ENCODE data around the gene ABCA7.
A peak's percentile ranks its signal among the peaks of the same experiment; 100 is the strongest.

Gene ABCA7

GRCh38 chr19:1062387-1063029, 22.6 kb downstream of the ABCA7 start:
- Histone ChIP-seq H3K9me3 (peaks cover 4 to 24% (median 22%) of the 10 kb centered on the region in 3 donors), H3K27ac (no peak overlapping the region), H3K4me1 (peaks cover 0 to 34% (median 29%) of the 10 kb centered on the region in 4 donors), H3K4me3 (no peak overlapping the region), H3K36me3 (peaks cover 4 to 9% (median 6%) of the 10 kb centered on the region in 3 donors), H3K27me3 (peaks cover 0 to 23% of the 10 kb centered on the region in 2 donors)
- no peak for TF ChIP-seq CTCF (IDR thresholded peaks at IDR 0.05)
- intact Hi-C loops (cut with DNase I; ENCODE audit: low total_unique reads), result no loop called here
- no peak for DNase-seq

- intact Hi-C loops (cut with DNase I; ENCODE audit: low total_unique reads), result no loop called here
- Histone ChIP-seq H3K4me3 (no peak overlapping the region), H3K9me3 (peaks cover 0 to 17% (median 14%) of the 10 kb centered on the region in 3 donors), H3K27ac (no peak overlapping the region), H3K36me3 (peaks cover 0 to 9% (median 4%) of the 10 kb centered on the region in 3 donors), H3K4me1 (peaks cover 0 to 35% (median 30%) of the 10 kb centered on the region in 4 donors), H3K27me3 (peaks cover 0 to 31% of the 10 kb centered on the region in 2 donors)
- no peak for TF ChIP-seq CTCF (IDR thresholded peaks at IDR 0.05)
- no peak for DNase-seq
Observed at GRCh38 chr19:1063030-1063908, 23.4 kb downstream of the ABCA7 start.

- Histone ChIP-seq H3K9me3 (peaks cover 0 to 9% (median 6%) of the 10 kb centered on the region in 3 donors), H3K27me3 (peaks cover 0 to 39% of the 10 kb centered on the region in 2 donors), H3K27ac (no peak overlapping the region)
Observed at GRCh38 chr19:1063909-1064660, 24.2 kb downstream of the ABCA7 start.

GRCh38 chr19:1064661-1065605, 25.0 kb downstream of the ABCA7 start:
- no peak overlapping the region for H3K4me3 ChIP-seq
- H3K4me1 ChIP-seq, result peaks cover 3 to 46% (median 34%) of the 10 kb centered on the region in 4 donors
- peaks cover 0 to under 1% (median 0%) of the 10 kb centered on the region in 3 donors for H3K9me3 ChIP-seq
- intact Hi-C loops (cut with DNase I; ENCODE audit: low total_unique reads), result no loop called here
- H3K27me3 ChIP-seq, result peaks cover 0 to 47% of the 10 kb centered on the region in 2 donors
- no peaks in the 10 kb centered on the region for H3K36me3 ChIP-seq
- no peak overlapping the region for H3K27ac ChIP-seq
- peak; percentile 59 to 80 for DNase-seq
- TF ChIP-seq CTCF (IDR thresholded peaks at IDR 0.05), result peak; percentile 84 to 91

More at GRCh38 chr19:1063909-1064660, 24.2 kb downstream of the ABCA7 start:
- no peak for TF ChIP-seq CTCF (IDR thresholded peaks at IDR 0.05)
- H3K4me3 ChIP-seq, result no peak overlapping the region
- peaks cover 3 to 42% (median 32%) of the 10 kb centered on the region in 4 donors for H3K4me1 ChIP-seq
- no peak for DNase-seq
- H3K36me3 ChIP-seq, result peaks cover 0 to 4% (median 0%) of the 10 kb centered on the region in 3 donors
- intact Hi-C loops (cut with DNase I; ENCODE audit: low total_unique reads), result no loop called here

Data from tibial artery (tissue), 4 donors.